PFSK-1 (cell line): Measurements from ENCODE around the gene ABTB1.
A peak's percentile ranks its signal among the peaks of the same experiment; 100 is the strongest.

Source experiments
- FOXP2 ChIP-seq: optimal IDR thresholded peaks from 2 replicates; pipeline ENCODE3; 2011; ENCODE audit warnings: borderline replicate concordance, control low read depth, inconsistent platforms; ENCODE audit not compliant: insufficient read depth; ENCODE audit errors: extremely low read length, extremely low read depth
- POLR2AphosphoS5 ChIP-seq: IDR thresholded peaks from 2 replicates; pipeline ENCODE4 v1.6.1; 2012; ENCODE audit warnings: low read depth, mild to moderate bottlenecking, control low read depth, low read length, moderate library complexity
- SIN3A ChIP-seq: IDR thresholded peaks from 2 replicates; pipeline ENCODE4 v1.6.1; 2012; ENCODE audit warnings: mild to moderate bottlenecking, low read length, moderate library complexity, borderline replicate concordance; ENCODE audit not compliant: insufficient read depth
- TAF1 ChIP-seq: IDR thresholded peaks from 2 replicates; pipeline ENCODE4 v1.6.1; 2012; ENCODE audit warnings: low read length, control low read depth, borderline replicate concordance; ENCODE audit not compliant: insufficient read depth
- TF ChIP-seq, protein P1 (sequence below), 2 experiments: IDR thresholded peaks; 2 replicates each; pipeline versions ENCODE4 v1.6.1 to v1.8.0; 2011 to 2012; ENCODE audit warnings: low read depth in 2 of 2, low read length in 2 of 2, control low read depth in 1 of 2, inconsistent platforms in 1 of 2, mild to moderate bottlenecking in 1 of 2, moderate library complexity in 1 of 2; ENCODE audit not compliant: insufficient read depth in 1 of 2

Gene ABTB1

DNA sequence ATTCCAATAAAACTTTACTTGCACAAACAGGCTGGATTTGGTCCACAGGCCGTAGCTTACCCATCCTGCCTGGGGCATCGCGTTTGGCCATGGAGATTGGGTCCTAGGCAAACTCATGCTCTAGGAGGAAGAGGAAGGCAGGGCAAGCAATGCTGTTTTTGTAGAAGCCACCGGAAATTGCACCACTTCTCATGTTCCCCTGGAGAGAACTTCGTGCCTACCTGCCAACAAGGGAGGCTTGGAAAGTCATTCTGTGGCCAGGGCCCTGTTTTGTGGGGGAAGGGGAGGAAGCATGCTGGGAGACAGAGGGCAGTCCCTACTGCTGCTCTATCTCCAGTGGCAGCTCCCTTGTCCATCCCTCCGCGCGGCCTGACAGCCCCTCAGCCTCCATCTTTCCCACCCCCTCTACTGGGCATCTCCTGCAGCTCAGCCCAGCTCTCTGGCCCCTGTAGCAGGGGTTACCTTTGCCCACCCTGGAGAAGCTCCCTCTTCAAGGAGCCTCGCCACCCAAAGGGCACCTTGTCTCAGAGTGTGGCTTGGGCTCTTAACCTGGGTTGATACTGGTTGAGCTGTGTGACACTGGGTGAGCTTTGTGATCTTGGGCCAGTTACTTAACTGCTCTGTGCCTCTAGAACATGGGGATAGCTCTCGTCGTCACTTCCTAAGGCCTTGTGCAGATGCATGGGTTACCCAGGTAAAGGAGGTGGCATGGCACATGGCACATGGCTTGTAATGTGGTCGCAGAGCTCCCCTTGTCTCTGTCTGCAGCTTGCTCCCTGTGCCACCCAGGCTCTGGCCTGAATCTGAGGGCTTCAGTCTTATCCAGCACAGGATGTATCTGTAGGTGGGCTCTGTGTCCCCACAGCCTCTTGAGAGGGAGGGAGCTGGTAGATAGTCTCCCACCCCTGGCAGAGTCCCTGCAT, 6.1 kb downstream of the ABTB1 start:
- no peak; the same call in 1 of the 2 replicates for TF ChIP-seq SIN3A
- TF ChIP-seq FOXP2, result no peak
- peak; percentile 53; the same call in 1 of the 2 replicates for TF ChIP-seq TAF1
- TF ChIP-seq, protein P1, sequence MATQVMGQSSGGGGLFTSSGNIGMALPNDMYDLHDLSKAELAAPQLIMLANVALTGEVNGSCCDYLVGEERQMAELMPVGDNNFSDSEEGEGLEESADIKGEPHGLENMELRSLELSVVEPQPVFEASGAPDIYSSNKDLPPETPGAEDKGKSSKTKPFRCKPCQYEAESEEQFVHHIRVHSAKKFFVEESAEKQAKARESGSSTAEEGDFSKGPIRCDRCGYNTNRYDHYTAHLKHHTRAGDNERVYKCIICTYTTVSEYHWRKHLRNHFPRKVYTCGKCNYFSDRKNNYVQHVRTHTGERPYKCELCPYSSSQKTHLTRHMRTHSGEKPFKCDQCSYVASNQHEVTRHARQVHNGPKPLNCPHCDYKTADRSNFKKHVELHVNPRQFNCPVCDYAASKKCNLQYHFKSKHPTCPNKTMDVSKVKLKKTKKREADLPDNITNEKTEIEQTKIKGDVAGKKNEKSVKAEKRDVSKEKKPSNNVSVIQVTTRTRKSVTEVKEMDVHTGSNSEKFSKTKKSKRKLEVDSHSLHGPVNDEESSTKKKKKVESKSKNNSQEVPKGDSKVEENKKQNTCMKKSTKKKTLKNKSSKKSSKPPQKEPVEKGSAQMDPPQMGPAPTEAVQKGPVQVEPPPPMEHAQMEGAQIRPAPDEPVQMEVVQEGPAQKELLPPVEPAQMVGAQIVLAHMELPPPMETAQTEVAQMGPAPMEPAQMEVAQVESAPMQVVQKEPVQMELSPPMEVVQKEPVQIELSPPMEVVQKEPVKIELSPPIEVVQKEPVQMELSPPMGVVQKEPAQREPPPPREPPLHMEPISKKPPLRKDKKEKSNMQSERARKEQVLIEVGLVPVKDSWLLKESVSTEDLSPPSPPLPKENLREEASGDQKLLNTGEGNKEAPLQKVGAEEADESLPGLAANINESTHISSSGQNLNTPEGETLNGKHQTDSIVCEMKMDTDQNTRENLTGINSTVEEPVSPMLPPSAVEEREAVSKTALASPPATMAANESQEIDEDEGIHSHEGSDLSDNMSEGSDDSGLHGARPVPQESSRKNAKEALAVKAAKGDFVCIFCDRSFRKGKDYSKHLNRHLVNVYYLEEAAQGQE (IDR thresholded peaks at IDR 0.05; ENCODE audit: insufficient read depth in 1 of 2, low read depth in 2 of 2, low read length in 2 of 2), result no peak
- TF ChIP-seq POLR2AphosphoS5, result peak; percentile 33

DNA sequence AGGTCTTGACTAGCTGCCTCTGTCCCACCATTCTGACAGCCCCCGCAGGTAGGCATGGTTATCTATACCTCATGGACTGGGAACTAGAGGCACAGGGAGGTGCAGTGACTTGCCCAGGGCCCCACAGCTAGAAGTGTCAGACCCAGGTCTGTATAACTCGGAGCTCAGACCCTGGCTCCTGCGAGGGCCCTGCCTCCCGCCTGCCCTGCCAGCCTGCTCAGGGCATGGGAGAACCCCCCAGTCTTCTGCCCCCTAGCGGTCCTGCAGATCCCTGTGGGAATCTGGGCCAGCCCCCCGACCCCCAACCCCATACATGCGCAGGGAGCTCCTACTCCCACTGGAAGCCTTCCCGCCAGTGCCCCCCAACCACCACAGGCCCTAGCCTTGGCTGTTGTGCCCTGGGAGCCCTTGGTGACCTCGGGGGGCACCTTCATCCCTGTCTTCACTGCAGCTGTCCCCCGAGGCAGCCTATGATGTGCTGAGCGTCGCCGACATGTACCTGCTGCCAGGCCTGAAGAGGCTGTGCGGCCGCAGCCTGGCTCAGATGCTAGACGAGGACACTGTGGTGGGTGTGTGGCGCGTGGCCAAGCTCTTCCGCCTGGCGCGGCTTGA, 6.9 kb downstream of the ABTB1 start:
- TF ChIP-seq SIN3A (no peak; the same call in 1 of the 2 replicates), POLR2AphosphoS5 (no peak), FOXP2 (no peak), TAF1 (no peak)
- TF ChIP-seq, protein P1 (IDR thresholded peaks at IDR 0.05; ENCODE audit: insufficient read depth in 1 of 2, low read depth in 2 of 2, low read length in 2 of 2), result no peak

DNA sequence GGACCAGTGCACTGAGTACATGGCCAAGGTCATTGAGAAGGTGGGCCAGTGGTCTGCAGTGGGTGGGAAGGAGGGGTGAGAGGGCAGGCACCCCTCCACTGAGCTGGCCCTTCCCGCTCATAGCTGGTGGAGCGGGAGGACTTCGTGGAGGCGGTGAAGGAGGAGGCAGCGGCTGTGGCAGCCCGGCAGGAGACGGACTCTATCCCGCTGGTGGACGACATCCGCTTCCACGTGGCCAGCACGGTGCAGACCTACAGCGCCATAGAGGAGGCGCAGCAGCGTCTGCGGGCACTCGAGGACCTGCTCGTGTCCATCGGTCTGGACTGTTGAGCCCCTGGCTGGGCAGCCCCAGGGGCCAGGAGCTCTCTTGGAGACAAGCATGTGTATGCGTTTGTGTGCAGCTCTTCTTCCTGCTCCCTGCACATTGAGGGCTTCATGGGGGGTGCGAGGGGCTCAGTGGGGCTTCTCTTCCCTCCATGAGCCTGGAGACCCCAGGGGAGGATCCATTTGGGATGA, 7.5 kb downstream of the ABTB1 start:
- no peak for TF ChIP-seq TAF1
- TF ChIP-seq, protein P1 (IDR thresholded peaks at IDR 0.05; ENCODE audit: insufficient read depth in 1 of 2, low read depth in 2 of 2, low read length in 2 of 2), result no peak
- TF ChIP-seq POLR2AphosphoS5, result peak; percentile 23; the same call in 1 of the 2 replicates
- no peak for TF ChIP-seq FOXP2
- no peak for TF ChIP-seq SIN3A

DNA sequence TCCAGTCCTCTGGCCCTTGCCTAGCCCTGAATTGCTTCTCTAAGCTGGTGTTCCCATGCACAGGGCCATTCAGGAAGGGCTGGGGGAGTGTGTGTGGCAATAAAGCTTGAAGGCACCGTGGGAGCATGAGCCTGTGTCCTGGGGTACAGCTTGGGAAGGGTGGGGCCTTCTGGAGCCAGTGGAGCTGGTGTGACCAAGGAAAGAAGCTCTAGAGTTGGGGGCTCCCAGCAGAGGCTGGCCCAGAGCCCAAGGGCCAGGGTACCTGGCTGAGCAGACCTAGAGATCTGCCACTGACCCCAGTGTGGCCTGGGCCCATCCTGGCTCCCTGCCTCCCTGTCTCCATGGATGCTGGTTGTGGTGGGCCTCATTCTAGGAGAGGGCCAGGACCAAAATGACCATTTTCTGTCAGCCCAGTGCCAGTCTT, 8.1 kb downstream of the ABTB1 start:
- TF ChIP-seq SIN3A (0 out of 2 replicates have a peak, but pooled peaks have one; percentile 12), POLR2AphosphoS5 (0 out of 2 replicates have a peak, but pooled peaks have one; percentile 55), FOXP2 (no peak), TAF1 (no peak)

DNA sequence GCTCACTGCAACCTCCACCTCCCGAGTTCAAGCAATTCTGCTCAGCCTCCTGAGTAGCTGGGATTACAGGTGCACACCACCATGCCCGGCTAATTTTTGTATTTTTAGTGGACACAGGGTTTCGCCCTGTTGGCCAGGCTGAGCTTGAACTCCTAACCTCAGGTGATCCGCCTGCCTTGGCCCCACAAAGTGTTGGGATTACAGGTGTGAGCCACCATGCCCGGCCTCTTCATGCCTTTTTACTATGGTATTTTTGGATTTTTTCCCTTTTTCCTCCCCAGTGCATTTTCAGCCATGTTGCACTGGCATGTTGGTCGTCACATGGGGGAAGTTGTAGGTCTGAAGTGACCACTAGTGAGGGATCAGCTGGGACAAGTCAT, 9.4 kb downstream of the ABTB1 start:
- TF ChIP-seq POLR2AphosphoS5, result peak; percentile 1; the same call in 1 of the 2 replicates

DNA sequence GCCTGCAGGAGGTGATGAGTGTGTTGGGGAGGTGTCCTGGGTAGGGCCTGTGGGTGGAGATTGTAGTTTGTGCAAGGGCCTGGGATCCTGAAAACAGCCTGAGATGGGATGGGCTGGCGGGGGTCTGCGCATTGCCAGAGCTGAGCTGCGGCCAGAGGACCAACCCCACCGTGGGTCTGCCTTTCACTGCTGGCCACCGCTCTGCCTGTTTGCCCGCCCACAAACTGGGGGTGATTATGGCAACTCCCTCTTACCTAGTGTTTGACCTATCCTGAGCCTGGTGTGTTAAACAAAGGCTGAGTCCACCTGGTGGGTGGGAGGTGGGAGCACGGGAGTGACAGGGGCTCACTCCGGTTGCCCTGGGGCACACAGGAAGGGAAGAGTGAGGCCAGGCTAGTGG, 9.8 kb downstream of the ABTB1 start:
- TF ChIP-seq, protein P1 (IDR thresholded peaks at IDR 0.05; ENCODE audit: insufficient read depth in 1 of 2, low read depth in 2 of 2, low read length in 2 of 2), result no peak
- TF ChIP-seq POLR2AphosphoS5, result 0 out of 2 replicates have a peak, but pooled peaks have one; percentile 72
- no peak for TF ChIP-seq FOXP2
- no peak for TF ChIP-seq SIN3A
- TF ChIP-seq TAF1, result no peak
